Forelimb muscle (tissue), 1 donor: Measurements from ENCODE around the gene PLA2G6. TPM values are rescaled to one million over a fixed set of nuclear protein-coding genes. Genes with fewer than 3 reads are reported as not detected.
A peak's percentile ranks its signal among the peaks of the same experiment; 100 is the strongest.

ENCODE experiments used
- DNase-seq: peaks from one replicate; pipeline ENCODE4 v3.0.0-alpha.2; 2013; ENCODE audit warnings: low read depth
- polyA plus RNA-seq: library from polyadenylated mRNA; unstranded; fragments of 120-200 nt; gene quantifications from one replicate; pipeline ENCODE4 v1.2.1, GENCODE V29; 2013; ENCODE audit not compliant: insufficient read length

The PLA2G6 gene
- polyA plus RNA-seq, 1 donor: 13.5 TPM

DNA sequence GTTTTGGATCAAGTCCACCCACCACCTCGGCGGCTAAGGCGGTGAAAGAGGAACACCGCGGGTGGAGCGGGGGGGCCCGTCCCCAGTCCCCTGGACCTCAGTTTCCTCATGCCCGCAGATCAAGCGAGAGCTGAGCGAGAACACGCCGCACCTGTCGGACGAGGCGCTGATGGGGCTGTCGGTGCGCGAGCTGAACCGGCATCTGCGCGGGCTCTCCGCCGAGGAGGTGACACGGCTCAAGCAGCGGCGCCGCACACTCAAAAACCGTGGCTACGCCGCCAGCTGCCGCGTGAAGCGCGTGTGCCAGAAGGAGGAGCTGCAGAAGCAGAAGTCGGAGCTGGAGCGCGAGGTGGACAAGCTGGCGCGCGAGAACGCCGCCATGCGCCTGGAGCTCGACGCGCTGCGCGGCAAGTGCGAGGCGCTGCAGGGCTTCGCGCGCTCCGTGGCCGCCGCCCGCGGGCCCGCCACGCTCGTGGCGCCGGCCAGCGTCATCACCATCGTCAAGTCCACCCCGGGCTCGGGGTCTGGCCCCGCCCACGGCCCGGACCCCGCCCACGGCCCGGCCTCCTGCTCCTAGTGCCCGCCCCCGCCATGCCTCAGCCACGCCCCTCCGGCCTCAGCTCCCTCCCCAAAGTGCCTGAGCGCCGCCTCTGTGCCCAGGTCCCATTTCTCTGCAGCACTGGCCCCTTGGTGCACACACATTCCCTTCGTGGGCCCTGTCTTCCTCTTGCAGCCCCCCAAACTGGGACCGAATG, 32.8 kb upstream of the PLA2G6 start:
- DNase-seq: no peak

- DNase-seq: no peak
These were observed 32.3 kb upstream of the PLA2G6 start for GRCh38 chr22:38213990-38214301.

GRCh38 chr22:38213319-38213989, 31.8 kb upstream of the PLA2G6 start:
- no peak for DNase-seq

GRCh38 chr22:38212442-38212841, 30.8 kb upstream of the PLA2G6 start:
- no peak for DNase-seq

GRCh38 chr22:38211556-38211955, 29.9 kb upstream of the PLA2G6 start:
- no peak for DNase-seq

DNA sequence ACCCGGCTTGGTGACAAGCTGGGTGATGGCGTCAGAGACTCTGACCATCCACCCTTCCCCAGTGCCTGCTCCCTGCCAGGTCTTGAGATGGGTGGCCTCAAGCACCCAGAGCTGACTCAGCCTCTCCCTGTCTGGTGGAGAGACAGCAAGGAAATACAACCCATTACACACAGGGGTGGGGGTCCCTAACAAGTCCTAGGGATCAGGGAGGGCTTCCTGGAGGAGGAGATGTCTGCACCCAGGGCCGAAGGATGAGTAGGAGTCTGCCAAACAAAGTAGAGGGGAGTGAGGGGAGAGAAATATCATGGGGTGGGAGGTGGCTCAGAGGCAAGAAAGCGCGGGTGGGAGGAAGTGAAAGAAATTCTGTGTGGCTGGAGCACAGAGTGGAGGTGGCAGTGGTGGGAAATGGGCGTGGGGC, 26.9 kb upstream of the PLA2G6 start:
- DNase-seq: no peak

- no peak for DNase-seq
These were observed 26.3 kb upstream of the PLA2G6 start for GRCh38 chr22:38207898-38208432.

GRCh38 chr22:38205261-38206128, 23.9 kb upstream of the PLA2G6 start:
- DNase-seq: peak; percentile 73

GRCh38 chr22:38204784-38205183, 23.2 kb upstream of the PLA2G6 start:
- no peak for DNase-seq

GRCh38 chr22:38203855-38204514, 22.4 kb upstream of the PLA2G6 start:
- no peak for DNase-seq

GRCh38 chr22:38203090-38203810, 21.6 kb upstream of the PLA2G6 start:
- DNase-seq: no peak

DNA sequence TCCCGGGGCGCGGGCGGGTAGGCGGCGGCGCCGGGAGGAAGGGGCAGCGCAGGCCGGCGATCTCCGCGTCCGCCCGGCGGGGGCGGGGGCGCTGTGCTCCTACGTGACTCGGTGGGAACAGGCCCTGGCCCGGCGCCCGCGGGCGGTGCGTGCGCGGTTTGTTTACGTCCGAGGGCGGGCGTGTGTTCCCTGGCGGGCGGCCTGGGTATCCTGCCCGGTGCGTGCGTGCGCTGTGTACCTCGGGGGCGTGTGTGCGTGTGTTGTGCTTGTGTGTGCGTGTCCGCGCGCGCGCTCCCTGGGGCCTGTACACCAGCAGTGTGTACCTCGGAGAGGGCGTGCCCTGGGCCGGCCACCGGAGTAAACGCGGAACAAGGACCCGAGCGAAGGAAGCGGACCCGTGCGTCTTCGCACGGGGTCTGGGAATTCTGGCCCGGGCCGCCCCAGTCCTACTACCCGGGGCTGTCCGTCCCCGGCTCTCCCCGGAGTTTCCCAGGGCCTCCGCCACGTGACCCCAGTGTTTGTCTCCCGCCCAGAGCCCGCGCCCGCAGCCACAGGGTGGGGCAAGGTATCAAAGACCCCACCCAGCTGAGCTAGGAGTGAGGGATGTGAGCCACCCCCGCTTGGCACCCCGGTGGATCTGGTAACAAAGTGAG, 20.9 kb upstream of the PLA2G6 start:
- peak; percentile 45 for DNase-seq

- DNase-seq: peak; percentile 87
These were observed 20.2 kb upstream of the PLA2G6 start, which contains the start of gene MAFF for GRCh38 chr22:38201711-38202436. TSS of gene MAFF (plus strand) at chr22:38201994. CDS start at chr22:38213854, 11,860 bp downstream.

- DNase-seq: no peak
These were observed 19.7 kb upstream of the PLA2G6 start for GRCh38 chr22:38201371-38201710.

DNA sequence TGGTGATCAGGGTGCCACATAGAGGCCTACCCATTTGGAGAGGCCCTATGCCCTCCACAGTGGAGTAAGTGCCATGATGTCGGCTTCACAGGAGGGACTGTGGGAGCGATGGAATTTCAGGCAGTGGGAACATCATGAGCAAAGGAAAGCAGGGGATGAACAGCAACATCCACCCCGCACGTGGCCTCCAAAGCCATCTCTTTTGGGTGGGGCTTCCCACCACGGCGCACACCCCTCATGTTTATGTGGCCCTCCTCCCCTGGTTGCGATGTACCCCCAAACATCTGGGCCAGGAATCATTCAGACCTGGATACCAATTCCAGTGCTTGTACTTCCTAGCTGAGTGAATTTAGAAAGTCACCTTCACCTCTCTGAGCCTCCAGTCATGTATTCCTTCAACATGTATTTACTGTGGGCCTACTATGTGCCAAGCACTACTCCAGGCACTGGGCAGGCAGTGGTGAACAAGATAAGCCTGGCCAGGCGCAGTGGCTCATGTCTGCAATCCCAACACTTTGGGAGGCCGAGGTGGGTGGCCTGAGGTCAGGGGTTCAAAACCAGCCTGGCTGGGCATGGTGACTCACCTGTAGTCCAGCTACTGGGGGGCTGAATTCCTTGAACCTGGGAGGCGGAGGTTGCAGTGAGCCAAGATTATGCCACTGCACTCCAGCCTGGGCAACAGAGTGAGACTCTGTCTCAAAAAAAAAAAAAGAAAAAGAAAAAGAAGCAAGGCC, 18.4 kb upstream of the PLA2G6 start:
- DNase-seq: no peak

- no peak for DNase-seq
These were observed 15.3 kb upstream of the PLA2G6 start for GRCh38 chr22:38196791-38197419.

- no peak for DNase-seq
These were observed 11.9 kb upstream of the PLA2G6 start for GRCh38 chr22:38193580-38193979.

DNA sequence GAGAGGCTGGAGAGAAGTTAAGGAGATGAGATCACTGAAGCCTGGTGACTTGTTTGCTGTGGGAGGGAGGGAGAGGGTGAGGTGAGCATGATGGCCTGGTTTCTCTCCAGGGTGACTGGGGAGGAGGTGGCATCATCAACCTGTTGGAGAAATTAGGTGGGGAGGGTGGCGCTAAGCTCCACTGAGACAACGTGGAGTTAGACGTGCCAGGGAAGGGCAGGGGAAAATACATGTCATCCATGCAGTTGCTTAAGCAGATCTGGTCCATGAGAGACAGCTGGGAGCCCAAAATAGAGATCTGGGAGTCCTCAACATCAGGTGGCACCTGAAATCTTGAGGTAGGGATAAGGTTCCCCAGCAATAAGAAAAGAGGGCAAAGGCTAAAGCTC, 10.8 kb upstream of the PLA2G6 start:
- DNase-seq: no peak
